ENCODE measurements around the gene NMBR.
A peak's percentile ranks its signal among the peaks of the same experiment; 100 is the strongest.
"Not testable (repeated sequence)": the region's sequence is repeated elsewhere in the genome, so short reads cannot be mapped to it uniquely, and the experiment has no call there.

The NMBR gene

DNA sequence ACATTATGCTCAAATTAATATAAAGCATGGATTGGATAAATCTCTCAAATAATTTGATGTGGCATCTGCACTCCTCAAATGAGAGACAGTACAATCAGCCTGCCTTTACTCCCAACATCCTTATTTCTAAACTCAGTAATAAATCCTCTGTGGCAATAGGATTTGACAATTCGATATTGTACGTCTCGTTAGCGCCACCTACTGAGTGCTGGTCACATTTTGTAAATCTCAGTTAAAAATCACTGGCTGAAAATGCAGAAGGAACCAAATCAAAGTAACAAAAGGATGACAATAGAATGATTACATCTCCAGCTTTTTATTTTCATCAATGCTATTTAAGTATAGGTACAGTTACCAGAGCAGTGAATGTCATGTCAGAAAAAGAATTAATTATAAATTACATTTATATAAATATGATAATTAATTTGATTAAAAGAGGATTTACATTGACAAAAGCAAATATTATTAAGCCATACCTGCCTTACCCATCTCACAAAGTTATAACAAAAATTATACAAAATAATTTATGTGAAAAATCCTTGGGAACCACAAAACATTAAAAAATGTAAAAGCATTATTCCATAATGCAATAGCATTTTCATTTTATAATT lies 34.4 kb downstream of the NMBR start:
- peak; percentile 72 for DNase-seq (ENCODE audit: low read depth, low spot score)
- TF ChIP-seq CTCF (IDR thresholded peaks at IDR 0.05; ENCODE audit: low read depth, low read length) = peak; percentile 69
- no peak overlapping the region for H3K4me3 ChIP-seq (ENCODE audit: low read depth, low read length)
- in situ Hi-C loops (cut with HindIII; ENCODE audit: low sequenced_read_pairs) = no loop called here

DNA sequence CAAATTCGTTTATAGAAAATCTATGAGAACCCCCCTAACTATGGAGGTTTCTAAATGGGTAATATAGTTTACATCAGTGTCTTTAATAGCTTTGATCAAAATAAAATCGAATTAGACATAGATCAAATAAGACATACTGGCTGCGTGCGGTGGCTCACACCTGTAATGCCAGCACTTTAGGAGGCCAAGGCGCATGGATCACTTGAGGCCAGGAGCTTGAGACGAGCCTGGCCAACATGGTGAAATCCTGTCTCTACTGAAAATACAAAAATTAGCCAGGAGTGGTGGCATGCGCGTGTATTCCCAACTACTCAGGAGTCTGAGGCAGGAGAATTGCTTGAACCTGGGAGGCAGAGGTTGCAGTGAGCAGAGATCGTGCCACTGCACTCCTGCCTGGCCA lies 36.1 kb downstream of the NMBR start:
- DNase-seq (ENCODE audit: low read depth, low spot score); H3K4me3 ChIP-seq (ENCODE audit: low read depth, low read length); in situ Hi-C loops (cut with HindIII; ENCODE audit: low sequenced_read_pairs): not testable (repeated sequence)

DNA sequence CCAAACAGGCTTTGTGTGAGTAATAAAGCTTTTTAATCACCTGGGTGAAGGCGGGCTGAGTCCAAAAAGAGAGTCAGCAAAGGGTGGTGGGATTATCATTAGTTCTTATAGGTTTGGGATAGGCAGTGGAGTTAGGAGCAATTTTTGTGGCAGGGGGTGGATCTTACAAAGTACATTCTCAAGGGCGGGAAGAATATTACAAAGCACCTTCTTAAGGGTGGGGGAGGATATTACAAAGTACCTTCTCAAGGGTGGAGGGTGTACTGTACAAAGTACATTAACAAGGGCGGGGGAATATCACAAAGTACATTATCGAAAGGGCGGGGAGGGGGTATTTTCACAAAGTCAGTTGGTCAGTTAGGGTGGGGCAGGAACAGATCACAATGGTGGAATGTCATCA lies 42.1 kb downstream of the NMBR start:
- in situ Hi-C loops (cut with HindIII; ENCODE audit: low sequenced_read_pairs); H3K4me3 ChIP-seq (ENCODE audit: low read depth, low read length); DNase-seq (ENCODE audit: low read depth, low spot score): not testable (repeated sequence)

DNA sequence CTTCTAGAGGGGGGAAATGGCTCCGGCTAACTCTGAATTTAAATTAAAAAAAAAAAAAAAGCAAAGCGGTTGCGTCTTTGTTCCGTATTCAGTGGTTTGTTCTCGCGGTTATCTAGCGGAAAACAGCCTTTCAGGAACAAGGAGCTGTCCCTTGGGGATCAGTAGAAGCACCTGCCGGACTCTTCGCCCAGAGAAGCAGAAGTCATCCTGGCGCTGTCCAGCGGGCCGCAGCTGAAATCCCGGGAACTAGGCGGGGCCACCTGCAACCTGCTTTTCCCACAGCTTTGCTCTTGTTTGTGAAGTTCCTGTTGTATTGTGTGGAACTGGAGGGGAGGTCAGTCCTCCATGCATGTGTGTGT lies 58.1 kb downstream of the NMBR start:
- H3K4me3 ChIP-seq (ENCODE audit: low read depth, low read length) = no peak overlapping the region
- in situ Hi-C loops (cut with HindIII; ENCODE audit: low sequenced_read_pairs) = no loop called here
- TF ChIP-seq CTCF (IDR thresholded peaks at IDR 0.05; ENCODE audit: low read depth, low read length) = no peak
- DNase-seq (ENCODE audit: low read depth, low spot score) = peak; percentile 66

DNA sequence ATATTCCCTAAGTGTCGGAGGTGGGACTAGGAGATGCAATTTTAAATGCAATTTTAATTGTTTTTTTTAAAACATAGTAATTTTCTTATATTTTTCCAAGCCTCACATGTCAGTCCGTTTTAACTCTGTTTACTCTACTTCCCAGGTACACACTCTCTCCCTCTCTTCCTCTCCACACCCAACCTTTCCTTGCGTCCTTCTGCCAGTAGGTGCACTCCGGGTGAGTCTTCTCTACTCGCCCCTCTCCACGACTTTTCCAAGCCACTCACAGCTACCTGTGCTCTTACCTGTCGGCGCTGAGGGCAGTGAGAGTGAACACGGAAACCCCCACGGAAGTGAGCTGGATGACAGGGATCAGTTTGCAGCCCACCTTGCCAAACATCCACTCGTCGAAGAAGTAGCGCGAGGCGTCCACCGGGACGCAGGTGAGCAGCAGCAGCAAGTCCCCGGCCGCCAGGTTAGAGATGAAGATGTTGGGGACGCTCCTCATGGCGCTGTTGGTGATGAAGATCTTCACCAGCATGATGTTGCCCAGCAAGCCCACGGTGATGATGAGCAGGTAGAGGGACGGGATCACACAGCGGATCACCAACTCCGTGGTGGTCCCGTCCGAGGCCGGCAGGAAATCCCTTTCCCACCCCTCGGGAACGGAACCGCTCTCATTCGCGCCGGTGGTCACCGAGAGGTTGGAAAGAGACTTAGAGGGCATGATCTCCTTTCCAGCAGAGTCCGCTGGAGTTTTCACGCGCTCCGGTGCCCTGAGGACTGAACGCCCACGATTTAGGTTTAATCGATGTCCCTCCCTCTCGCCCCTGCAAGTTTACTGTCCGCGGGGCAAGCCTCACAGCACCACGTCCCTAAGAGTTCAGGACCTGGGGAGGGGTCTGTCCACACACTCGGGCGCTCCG lies 58.7 kb downstream of the NMBR start:
- H3K4me3 ChIP-seq (ENCODE audit: low read depth, low read length) = no peak overlapping the region
- no peak for TF ChIP-seq CTCF (IDR thresholded peaks at IDR 0.05; ENCODE audit: low read depth, low read length)
- no peak for DNase-seq (ENCODE audit: low read depth, low spot score)
- in situ Hi-C loops (cut with HindIII; ENCODE audit: low sequenced_read_pairs) = no loop called here

DNA sequence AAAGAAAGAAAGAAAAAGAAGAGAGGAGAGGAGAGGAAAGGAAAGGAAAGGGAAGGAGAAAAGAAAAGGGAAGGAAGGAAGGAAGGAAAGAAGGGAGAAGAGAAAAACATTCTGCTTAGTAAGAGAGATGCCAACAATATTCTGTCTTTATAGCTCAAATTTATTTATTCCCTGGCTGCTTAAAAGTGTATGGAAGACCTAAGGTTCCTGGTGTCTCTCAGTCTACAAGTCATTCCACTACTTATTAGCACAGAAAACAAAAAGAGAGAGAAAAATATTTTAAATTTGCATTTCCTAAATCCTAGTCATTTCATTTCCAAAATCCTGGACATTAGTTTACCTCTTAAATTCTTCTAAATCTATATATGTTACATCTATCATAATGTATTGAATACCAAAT lies 67.8 kb downstream of the NMBR start:
- in situ Hi-C loops (cut with HindIII; ENCODE audit: low sequenced_read_pairs) = no loop called here
- H3K4me3 ChIP-seq (ENCODE audit: low read depth, low read length) = no peak overlapping the region
- DNase-seq (ENCODE audit: low read depth, low spot score) = no peak
- TF ChIP-seq CTCF (IDR thresholded peaks at IDR 0.05; ENCODE audit: low read depth, low read length) = no peak

- H3K4me3 ChIP-seq (ENCODE audit: low read depth, low read length) = no peak overlapping the region
- in situ Hi-C loops (cut with HindIII; ENCODE audit: low sequenced_read_pairs) = no loop called here
- TF ChIP-seq CTCF (IDR thresholded peaks at IDR 0.05; ENCODE audit: low read depth, low read length) = no peak
- no peak for DNase-seq (ENCODE audit: low read depth, low spot score)
Measured at GRCh38 chr6:142075516-142076101, 71.3 kb downstream of the NMBR start.
